Measurements from ENCODE around the gene MMP7.

The MMP7 gene, protein sequence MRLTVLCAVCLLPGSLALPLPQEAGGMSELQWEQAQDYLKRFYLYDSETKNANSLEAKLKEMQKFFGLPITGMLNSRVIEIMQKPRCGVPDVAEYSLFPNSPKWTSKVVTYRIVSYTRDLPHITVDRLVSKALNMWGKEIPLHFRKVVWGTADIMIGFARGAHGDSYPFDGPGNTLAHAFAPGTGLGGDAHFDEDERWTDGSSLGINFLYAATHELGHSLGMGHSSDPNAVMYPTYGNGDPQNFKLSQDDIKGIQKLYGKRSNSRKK

DNA sequence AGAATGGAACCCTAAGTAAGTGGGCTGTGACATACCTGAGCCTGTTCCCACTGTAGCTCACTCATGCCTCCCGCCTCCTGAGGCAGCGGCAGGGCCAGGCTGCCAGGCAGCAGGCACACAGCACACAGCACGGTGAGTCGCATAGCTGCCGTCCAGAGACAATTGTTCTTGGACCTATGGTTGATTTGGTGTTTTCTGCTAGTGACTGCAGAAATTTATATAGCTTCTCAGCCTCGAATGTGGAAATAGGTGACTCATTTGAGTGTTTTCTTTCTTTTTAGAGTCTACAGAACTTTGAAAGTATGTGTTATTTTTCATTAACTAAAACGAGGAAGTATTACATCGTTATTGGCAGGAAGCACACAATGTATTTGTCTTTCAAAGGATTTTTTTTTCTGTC lies at the start of gene MMP7:
Gene MMP7 (minus strand): TSS at position 190 of the 400 bp plus-strand sequence. CDS start 47 bp downstream, at position 143.
- DNase-seq (ENCODE audit: low read depth) = no peak

DNA sequence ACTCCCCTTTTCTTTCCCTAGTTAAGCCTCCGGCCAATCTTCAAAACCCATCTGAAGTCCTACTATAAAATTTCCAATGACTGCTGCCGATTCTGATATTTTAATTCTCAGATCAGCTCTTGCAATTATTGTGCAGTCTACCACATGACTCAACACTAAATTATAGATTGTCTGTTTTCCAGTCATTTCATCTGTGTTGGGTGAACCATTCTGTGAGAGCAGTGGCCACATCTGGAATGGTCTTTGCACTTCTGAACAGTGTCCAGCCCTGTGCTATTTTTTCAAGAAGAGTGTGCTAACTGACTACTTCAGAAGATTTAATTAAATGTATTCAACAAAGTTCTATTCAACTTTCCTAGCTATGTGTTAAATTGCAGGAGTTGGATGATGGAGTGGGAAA lies 47.2 kb upstream of the MMP7 start:
- no peak for DNase-seq (ENCODE audit: low read depth)

DNA sequence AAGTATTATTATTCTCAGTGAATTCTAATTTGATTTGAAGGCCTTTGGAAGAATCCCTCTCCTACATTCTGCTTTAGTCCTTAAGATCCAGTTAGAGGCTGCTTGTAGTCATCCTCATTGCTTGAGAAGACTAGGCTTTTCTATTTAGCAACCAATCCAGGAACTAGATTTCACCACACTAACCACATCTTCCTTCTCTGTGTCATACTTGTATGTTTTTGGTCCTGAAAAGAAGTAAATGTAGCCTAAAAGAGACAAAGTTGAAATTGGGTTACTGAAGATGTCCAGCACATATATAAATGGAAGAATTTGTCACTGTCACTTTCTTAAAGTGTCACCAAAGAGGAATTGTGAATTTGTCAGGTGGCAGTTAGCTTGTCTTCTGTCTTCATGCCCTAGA lies 46.6 kb upstream of the MMP7 start:
- DNase-seq (ENCODE audit: low read depth) = no peak

DNA sequence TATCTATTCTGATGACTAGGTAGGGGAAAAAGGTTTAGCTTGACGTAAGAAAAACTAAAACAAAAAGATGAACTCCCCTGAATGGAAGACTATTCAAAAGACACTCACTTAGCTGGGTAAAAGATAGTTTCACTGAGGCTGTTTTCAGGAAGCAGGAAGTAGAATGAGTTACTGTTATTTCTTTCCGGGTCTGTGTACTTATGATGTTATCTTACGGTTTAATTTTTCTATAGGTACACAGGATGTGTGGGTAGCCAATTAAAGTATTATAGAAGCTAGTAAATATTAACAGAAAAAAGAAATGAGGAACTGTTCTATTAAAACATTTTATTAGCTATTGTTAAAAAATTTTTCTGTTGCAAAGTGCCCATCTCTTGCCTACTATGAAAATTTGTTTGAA lies 45.8 kb upstream of the MMP7 start:
- no peak for DNase-seq (ENCODE audit: low read depth)

DNA sequence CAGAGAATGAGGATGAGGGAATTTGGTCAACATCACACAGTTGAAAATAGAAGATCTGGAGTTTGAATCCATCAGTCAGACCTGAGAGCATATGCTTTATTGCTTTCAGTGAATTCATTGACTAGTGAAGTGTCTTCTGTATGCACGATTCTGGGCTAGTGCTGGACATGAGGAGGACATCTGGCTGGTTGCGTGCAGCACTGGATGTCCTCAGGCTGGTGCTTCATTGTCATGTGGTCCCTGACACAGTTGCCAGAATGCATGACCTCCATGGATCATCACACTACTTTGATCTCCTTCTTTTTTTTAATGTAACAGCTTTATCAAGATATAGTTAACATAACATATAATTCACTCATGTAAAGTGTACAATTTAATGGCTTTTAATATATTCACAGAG lies 44.5 kb upstream of the MMP7 start:
- DNase-seq (ENCODE audit: low read depth) = no peak

DNA sequence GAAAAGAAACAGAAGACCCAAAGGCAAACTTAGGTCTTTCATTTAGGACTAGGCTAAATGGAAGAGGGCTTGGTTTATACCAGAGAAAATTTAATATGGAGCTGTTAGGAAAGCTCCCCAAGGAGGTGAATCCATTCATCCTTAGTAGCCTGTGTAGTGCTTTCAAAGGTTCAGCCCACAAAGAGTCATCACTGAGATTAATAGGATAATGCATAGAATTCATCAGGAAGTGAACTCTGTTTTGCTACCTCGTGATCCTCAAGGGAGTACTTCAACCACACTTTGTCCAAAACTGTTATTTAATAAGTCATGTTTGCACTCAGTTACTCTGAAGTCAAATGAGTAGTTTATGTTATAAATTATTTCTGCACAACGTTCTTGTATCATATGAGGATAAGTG lies 43.3 kb upstream of the MMP7 start:
- no peak for DNase-seq (ENCODE audit: low read depth)

DNA sequence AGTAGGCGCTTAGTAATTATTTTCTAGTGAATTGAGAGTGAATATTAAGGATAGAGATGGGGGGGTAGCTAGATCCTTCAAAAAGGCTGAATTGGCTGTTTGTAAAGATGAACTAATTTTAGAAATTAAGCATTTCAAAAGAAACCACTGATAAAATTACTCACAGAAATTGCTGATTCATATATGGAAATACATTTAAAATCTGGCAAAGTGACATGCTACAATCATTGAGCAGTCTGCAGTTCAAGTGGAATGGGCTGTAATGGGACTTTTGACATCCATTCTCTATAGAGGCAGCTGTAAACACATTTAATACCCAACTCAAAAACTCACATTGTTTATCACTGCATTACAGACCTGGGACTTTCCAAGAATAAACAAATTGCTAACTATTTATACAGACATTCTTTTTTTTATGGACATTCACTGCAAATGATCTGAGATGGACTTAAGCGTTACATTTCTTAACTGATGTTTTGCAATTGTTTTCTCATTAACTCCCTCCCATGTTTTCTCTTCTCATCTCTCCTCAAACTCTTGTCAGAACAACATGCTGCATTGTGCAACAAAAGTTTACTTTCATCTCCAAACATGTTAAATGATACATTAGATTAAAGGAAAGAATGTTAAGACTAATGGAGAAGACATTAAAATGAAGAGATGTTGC lies 42.1 kb upstream of the MMP7 start:
- DNase-seq (ENCODE audit: low read depth) = no peak

DNA sequence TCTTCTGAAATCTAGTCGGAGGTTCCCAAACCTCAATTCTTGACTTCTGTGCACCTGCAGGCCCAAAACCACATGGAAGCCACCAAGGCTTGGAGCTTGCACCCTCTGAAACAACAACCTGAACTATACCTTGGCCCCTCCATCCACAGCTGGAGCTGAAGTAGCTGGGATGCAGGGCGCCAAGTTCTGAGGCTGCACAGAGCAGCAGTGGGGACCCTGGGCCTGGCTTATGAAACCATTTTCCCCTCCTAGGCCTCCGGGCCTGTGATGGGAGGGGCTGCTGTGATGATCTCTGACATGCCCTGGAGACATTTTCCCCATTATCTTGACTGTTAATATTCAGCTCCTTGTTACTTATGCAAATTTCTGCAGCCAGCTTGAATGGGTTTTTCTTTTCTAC lies 38.3 kb upstream of the MMP7 start:
- no peak for DNase-seq (ENCODE audit: low read depth)

DNA sequence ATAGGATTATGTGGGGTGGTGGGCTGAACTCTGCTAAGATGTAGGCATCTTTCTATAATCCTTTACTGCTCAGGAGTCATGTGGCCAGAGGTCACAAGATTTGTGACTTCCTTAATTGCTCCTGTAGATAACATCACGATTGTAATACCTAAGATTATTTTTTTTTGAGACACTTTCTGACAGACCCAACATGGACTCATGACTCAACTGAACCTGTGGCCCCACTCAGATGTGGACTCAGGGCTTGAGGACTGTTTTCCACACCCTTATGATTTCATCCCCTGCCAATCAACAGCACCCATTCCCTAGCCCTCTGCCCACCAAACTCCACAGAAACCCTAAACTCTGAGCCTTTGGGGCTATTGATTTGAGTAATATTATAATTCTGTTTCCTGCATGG lies 35.6 kb upstream of the MMP7 start:
- no peak for DNase-seq (ENCODE audit: low read depth)

DNA sequence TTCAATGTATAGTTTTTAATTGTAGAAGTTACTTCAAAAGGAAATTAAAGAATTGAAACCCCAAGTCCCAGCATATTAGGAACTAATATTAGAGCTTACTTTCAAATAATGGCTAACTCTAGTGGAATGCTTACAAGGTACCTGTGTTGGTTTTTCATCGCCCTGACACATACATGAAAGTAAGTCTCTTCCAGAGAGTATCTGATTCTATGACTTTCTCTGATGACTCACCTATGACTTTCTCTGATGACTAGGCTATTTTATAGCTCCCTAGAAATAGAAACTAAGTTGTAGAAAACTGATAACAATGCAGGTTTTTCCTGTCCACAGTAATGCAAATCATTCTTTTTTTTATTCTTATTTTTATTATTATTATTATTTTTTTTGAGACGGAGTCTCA lies 33.6 kb upstream of the MMP7 start:
- DNase-seq (ENCODE audit: low read depth) = peak; percentile 43

DNA sequence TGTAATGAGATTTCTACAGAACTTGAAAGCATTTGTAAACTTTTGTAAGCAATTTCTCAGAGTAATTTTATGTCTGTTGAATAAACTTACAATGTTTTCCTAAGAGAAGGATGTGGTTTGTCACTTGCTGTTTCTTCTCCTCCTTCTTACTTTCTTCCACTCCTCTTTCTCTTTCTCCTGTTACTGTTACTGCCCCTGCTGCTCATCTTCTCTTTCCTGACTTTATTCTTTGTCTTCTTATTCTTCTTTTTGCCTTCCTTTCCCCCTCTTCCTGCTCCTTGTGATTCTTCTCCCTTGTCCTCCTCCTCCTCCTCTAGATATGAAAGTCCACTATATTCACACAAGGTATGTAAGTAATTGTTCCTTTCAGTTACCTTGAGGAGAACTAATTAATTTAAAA lies 31.1 kb upstream of the MMP7 start:
- DNase-seq (ENCODE audit: low read depth) = no peak

DNA sequence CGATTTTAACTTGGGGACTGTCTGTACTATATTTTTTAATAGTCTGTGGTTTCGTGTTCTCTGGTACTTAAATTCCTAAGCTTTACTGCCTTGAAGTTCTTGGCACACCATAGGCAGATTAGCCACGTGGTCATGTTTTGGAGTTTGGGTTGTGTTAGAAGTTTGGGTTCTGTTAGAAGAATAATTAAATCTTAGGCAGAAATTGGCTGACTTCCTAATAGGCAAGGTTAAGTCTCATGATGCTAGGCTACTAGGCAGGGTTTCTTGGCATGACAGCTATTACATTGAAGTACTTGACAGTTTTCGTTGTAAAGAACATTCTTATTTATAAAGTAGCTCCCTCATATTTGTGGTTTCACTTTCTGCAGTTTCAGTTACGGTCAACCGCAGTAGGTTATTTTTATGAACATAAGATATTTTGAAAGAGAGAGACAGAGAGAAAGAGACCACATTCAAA lies 30.0 kb upstream of the MMP7 start:
- DNase-seq (ENCODE audit: low read depth) = peak; percentile 42

DNA sequence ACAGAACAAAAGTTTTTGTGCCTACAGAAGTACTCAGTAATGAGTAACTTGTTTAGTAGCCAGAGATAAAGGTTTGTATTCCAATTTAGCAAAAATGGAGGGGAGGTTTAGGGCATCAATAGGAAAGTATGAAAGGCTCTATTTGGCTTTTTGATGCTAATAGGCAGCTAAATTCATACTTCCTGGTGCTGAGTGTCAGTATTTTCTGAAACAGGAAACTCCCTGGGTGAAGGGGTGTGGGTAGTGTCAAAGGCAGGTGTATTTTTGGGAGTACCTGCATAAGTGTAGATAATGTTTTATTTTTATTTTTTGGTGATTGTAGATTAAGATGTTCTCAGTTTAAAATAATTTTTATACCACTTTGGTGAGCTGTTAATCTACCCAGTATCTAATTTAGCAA lies 29.3 kb upstream of the MMP7 start:
- DNase-seq (ENCODE audit: low read depth) = no peak

DNA sequence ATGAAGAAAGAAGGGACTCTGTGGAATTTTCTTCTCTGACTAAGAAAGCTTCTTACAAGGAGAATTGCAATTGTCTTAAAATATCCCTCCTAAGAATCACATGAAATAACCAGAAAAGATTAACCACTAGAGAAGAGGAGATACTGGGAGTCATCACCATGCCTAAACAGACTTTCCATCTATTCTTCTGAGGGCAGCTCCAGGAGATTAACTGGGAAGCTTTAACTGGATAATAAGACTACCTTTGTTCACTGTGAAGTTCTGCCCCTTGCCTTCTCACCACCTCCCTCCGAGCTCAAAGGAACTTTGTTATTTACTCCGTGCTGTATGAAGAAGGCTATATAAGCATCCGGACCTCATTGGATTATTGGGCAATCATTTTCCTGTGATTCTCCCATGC lies 24.5 kb upstream of the MMP7 start:
- no peak for DNase-seq (ENCODE audit: low read depth)

DNA sequence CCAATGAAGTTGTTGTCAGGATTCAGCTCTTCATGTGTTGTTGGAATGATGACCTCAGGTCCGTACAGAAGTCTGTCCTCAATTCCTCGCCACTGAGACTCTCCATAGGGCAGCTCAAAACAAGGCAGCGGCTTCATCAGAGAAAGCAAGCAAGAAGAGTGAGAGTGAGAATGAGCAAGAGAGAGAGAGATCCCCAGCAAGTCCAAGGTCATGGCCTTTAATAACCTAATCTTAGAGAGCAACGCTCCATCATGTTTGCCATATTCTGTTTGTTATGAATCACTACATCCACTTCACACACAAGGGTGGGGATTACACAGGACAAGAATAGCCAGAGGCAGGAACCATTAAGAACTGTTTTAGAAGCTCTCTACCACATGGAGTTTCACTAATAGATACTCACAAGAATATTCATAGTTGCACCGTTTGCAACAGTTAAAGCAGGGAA lies 23.3 kb upstream of the MMP7 start:
- no peak for DNase-seq (ENCODE audit: low read depth)

DNA sequence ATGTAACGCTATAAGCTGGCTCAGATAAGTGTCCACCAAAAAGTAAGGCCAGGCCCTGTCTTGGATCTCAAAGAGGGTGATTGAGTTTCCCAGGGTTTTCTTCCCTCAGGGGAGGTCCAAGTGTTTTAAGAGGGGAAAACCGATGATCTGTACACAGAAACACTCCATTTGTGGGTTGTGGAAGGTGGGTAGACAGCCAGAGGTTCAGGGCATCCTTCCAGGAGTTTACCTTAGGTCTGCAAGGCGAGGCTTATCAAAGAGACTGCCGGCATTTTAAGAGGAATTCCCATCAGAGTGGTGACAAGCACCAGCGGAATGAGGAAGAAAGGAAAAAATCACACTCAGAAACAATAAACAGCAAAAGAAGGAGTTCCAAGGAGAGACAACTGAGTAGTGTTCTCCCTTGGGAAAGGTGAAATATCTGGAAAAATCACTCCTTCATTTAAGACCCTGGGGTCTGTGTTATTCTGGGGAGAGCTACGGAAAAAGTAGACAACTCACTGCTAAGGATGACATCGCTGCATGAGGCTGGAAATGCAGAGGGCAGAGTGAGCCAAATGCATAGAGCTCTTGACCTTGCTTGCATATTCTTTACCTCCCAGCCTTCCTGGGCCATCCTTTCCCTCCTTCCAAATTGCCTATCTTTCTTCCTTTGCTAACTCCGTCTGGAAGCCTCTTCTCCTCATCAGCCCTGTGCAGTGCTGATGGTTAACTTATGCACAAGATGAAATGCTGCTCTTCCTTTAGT lies 22.1 kb upstream of the MMP7 start:
- DNase-seq (ENCODE audit: low read depth) = no peak

DNA sequence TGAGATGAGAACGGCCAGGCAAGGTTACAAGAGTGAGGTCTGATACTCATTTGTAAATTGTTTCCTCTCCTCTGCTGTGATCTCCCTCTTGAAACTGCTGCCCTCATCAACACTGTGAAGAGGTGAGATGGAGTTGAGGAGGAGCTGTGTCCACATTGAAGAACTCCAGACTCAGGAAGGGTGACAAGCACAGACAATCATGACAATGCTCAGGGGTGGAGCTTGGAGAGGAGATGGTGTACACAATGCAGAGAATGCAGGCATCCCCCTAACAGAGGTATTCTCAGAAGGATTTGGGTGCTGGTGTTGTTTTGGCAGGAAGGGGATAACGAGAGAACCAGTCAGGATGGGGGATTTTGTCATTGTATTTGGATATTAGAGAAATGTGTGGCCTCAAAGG lies 21.5 kb upstream of the MMP7 start:
- no peak for DNase-seq (ENCODE audit: low read depth)

DNA sequence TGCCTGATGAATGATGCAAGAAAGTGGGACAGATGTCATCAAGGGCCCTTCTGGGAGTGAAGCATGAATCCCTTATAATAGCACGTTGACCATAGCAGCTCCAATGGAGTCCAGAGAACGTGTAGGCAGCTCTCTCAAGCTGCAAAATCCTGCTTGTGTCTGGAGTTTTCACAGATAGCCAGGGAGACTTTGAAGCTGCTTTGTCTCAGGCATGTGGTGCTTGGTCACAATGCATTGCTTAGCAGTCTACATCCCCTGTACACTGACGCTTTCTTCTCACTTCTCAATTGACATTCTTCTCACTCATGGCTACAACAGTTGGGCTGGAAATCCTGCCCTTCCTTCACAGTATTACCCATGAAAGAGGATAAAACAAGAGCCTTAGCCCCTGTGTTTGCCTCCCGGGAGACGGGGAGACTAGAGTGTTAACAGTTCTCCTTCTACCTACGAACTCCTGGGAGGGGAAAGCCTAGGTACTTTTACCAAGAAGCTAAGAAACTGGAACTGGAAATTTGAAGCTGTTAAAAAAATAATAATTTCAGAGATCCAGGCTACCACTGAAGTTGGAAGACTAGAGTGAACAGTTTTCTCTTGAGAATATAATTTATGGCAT lies 20.7 kb upstream of the MMP7 start:
- DNase-seq (ENCODE audit: low read depth) = no peak

DNA sequence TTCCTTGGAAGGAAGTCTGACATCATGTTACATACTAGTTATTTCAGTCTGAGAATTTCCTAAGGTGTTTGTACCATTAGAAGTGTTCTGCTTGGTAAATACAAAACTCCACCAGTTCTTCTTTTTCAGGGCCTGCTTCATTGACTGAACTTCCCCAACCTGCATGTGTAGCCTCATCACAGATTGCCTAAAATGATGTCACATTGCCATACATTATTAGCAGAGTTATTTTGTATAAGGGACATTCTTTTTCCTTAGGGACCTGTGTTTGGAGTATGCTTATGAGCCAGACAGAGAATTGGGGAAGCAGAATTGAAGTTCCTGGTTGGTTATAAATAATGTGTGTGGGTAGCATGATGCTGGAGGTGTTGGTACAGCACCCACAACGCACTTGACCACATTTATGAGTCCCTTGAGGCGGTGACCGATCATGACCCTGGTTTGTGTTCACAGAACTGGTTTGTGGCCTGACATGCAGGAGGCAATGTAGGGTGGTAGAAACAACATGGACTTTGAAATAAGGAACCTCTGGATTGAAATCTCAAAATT lies 16.4 kb upstream of the MMP7 start:
- no peak for DNase-seq (ENCODE audit: low read depth)

DNA sequence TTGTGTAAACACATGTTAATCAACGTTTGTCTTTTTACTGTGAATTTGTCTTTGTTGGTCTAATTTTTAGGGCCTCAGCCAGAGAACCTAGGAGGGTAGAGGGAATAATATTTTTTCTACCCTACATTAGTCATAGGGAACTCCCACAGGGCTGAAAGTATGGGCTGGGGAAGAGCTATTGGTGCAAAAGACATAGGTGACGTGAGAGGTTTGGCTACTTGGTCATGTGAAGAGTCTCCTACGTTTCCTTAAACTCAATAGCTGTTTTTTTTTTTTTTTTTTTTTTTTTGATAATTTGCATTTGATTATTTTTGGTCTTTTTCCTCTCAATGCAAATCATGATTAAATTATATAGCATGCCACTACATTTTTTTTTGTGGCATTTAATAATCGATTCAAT lies 15.9 kb upstream of the MMP7 start:
- DNase-seq (ENCODE audit: low read depth) = no peak

DNA sequence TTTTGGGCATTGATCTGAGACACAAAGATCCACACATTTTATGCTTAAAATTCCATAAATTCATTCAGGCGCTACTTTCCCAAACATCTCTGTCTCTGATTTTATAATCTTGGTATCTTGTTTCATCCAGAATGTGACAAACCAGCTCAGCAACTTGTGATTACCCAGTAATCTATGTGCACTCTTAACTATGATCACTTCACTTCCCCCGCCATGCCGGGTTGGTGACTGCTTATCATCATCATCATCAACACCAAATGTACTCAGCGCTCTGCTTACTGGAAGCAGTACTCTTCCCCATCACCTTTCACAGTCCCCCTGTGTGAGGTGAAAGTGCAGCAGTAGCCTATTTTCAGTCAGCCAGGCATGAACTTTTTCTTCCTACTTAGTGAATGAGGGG lies 15.2 kb upstream of the MMP7 start:
- no peak for DNase-seq (ENCODE audit: low read depth)

DNA sequence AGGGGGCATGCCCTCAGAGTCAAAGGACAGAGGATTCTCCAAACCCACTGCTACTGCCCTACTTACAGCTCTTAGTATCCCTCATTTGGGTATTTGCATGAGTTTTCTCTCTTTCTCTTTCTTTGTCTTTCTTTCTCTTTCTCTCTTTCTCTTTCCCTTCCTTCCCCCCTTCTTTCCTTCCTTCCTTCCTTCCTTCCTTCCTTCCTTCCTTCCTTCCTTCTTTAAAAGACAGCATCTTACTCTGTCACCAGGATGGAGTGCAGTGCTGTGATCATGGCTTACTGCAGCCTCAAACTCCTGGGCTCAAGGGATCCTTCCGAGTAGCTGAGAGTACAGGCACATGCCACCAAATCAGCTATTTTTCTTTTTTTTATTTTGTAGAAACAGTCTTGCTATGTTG lies 14.0 kb upstream of the MMP7 start:
- DNase-seq (ENCODE audit: low read depth) = no peak

DNA sequence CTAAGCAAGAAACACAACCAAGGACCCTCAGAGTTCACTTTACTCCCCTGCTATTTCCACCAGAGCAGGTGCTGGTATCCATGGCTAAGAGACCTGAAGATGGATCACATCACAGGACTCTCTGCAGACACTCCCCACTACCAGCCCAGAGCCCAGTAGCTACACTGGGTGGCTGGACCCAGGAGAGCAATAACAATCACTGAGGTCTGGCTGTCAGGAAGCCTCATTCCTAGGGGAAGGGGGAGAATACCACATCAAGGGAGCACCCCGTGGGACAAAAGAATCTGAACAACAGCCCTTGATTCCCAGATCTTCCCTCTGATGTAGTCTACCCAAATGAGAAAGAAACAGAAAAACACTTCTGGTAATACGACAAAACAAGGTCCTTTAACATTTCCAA lies 9.0 kb upstream of the MMP7 start:
- DNase-seq (ENCODE audit: low read depth) = no peak
